Measurements from ENCODE around the gene FER.
"Not testable (repeated sequence)": the region's sequence is repeated elsewhere in the genome, so short reads cannot be mapped to it uniquely, and the experiment has no call there.

FER gene

DNA sequence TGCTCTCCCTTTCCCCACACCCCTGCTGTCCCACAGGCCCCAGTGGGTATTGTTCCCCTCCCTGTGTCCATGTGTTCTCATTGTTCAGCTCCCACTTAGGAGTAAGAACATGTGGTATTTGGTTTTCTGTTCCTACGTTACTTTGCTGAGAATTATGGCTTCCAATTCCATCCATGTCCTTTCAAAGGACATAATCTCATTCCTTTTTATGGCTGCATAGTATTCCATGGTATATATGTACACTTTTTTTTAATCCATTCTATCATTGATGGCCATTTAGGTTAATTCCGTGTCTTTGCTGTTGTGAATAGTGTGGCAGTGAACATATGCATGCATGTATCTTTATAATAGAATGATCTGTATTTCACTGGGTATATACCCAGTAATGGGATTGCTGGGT, 25.6 kb downstream of the FER start:
- Histone ChIP-seq H3K27ac (ENCODE audit: low read depth, low read length) (no peak overlapping the region), H3K4me3 (ENCODE audit: low read depth in 1 of 2, low read length in 2 of 2) (no peak overlapping the region), H3K4me1 (ENCODE audit: insufficient read depth, low read length) (peaks cover 10% of the 10 kb centered on the region), H3K9me3 (ENCODE audit: low read length) (no peaks in the 10 kb centered on the region), H3K9ac (ENCODE audit: low read length) (no peak overlapping the region), H3K27me3 (ENCODE audit: control insufficient read depth in 1 of 2, insufficient read depth in 2 of 2, low read length in 2 of 2) (no peaks in the 10 kb centered on the region), H3K36me3 (ENCODE audit: insufficient read depth, low read length) (no peaks in the 10 kb centered on the region)

DNA sequence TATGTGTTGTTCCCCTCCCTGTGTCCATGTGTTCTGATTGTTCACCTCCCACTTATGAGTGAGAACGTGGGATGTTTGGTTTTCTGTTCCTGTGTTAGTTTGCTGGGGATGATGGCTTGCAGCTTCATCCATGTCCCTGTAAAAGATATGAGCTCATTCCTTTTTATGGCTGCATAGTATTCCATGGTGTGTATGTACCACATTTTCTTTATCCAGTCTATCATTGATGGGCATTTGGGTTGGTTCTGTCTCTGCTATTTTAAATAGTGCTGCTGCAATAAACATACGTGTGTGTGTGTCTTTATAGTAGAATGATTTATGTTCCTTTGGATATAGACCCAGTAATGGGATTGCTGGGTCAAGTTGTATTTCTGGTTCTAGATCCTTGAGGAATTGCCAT, 26.4 kb downstream of the FER start:
- H3K9ac ChIP-seq (ENCODE audit: low read length); H3K9me3 ChIP-seq (ENCODE audit: low read length); H3K27ac ChIP-seq (ENCODE audit: low read depth, low read length): not testable (repeated sequence)

DNA sequence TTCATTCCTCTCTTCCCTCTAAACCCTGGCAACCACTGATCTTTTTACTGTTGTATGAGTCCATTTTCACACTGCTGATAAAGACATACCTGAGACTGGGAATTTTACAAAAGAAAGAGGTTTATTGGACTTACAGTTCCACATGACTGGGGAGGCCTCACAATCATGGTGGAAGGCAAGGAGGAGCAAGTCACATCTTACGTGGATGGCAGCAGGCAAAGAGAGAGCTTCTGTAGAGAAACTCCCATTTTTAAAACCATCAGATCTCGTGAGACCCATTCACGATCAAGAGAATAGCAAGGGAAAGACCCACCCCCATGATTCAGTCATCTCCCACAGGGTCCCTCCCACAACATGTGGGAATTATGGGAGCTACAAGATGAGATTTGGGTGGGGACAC, 29.9 kb downstream of the FER start:
- H3K27me3 ChIP-seq (ENCODE audit: control insufficient read depth in 1 of 2, insufficient read depth in 2 of 2, low read length in 2 of 2); H3K4me3 ChIP-seq (ENCODE audit: low read depth in 1 of 2, low read length in 2 of 2); H3K36me3 ChIP-seq (ENCODE audit: insufficient read depth, low read length); H3K27ac ChIP-seq (ENCODE audit: low read depth, low read length); H3K9me3 ChIP-seq (ENCODE audit: low read length); H3K4me1 ChIP-seq (ENCODE audit: insufficient read depth, low read length); H3K9ac ChIP-seq (ENCODE audit: low read length): not testable (repeated sequence)

More for the DNA sequence above, 26.4 kb downstream of the FER start:
- not testable (repeated sequence) for H3K36me3 ChIP-seq (ENCODE audit: insufficient read depth, low read length); H3K4me1 ChIP-seq (ENCODE audit: insufficient read depth, low read length); H3K27me3 ChIP-seq (ENCODE audit: control insufficient read depth in 1 of 2, insufficient read depth in 2 of 2, low read length in 2 of 2); H3K4me3 ChIP-seq (ENCODE audit: low read depth in 1 of 2, low read length in 2 of 2)

DNA sequence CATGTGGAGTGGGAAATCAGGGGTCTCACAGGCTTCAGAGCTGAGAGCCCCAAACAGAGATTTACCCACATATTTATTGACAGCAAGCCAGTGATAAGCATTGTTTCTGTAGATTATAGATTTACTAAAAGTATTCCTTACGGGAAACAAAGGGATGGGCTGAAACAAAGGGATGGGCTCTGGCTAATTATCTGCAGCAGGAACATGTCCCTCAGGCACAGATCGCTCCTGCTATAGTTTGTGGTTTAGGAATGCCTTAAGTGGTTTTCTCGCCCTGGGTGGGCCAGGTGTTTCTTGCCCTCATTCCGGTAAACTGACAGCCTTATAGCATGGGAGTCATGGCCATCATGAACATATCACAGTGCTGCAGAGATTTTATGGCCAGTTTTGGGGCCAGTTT, 36.9 kb downstream of the FER start:
- peaks cover 32% of the 10 kb centered on the region for H3K4me1 ChIP-seq (ENCODE audit: insufficient read depth, low read length)
- not testable (repeated sequence) for H3K9ac ChIP-seq (ENCODE audit: low read length); H3K9me3 ChIP-seq (ENCODE audit: low read length); H3K4me3 ChIP-seq (ENCODE audit: low read depth in 1 of 2, low read length in 2 of 2); H3K27ac ChIP-seq (ENCODE audit: low read depth, low read length); H3K27me3 ChIP-seq (ENCODE audit: control insufficient read depth in 1 of 2, insufficient read depth in 2 of 2, low read length in 2 of 2); H3K36me3 ChIP-seq (ENCODE audit: insufficient read depth, low read length)

DNA sequence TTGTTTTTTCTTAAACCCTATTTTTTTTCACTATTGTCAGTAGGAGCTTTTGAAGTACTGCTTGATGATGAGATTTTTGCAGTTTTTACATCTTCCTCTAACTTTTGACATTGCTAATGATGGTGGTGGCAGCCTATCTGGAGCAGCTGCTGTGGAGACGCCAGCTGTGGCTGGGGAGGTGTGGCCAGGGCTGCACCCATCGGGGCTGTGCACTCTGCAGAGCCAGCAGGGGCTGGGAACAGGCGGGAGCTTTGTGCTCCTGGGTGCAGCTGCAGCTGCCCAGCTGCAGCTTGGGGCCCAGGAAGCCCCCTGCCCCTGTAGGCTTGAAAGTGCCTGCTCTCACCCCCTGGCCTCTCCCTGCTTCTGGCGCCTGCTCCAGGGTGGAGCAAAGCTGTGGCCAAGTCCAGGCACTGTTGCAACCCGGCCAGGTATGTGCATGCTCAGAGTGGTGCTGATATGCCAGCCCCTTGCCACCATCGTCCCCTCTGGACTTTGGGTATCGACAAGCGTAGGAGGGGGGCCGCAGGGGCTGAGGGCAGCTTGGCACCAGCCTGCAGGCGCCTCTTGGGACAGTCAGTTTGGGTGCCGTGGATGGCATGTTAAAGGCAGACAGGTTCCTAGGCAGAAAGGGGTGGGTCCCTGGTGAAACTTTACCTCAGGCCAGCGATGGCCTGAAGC, 39.2 kb downstream of the FER start:
- Histone ChIP-seq H3K9ac (ENCODE audit: low read length) (no peak overlapping the region), H3K27ac (ENCODE audit: low read depth, low read length) (no peak overlapping the region), H3K9me3 (ENCODE audit: low read length) (no peaks in the 10 kb centered on the region), H3K4me3 (ENCODE audit: low read depth in 1 of 2, low read length in 2 of 2) (no peak overlapping the region), H3K4me1 (ENCODE audit: insufficient read depth, low read length) (peaks cover 29% of the 10 kb centered on the region), H3K27me3 (ENCODE audit: control insufficient read depth in 1 of 2, insufficient read depth in 2 of 2, low read length in 2 of 2) (no peaks in the 10 kb centered on the region), H3K36me3 (ENCODE audit: insufficient read depth, low read length) (no peaks in the 10 kb centered on the region)

DNA sequence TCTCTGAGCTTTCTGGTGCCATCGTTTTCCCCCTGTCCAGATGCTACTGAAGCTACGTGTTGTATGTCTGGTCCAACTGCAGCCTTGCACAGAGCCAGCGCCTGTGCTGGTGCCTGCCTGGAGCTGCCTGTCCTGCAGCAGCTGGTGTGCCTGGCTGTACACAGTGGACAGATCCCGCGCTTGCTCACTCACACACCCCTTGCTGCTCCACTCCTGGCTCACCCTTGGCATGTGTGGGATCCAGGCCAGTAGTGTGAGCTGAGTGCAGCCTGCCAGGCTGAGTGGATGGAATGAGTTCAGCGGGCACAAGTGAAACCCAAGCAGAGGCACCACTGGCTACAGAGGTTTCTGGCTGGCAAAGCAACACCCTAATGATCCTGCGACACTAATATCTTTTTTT, 40.4 kb downstream of the FER start:
- Histone ChIP-seq H3K36me3 (ENCODE audit: insufficient read depth, low read length) (no peaks in the 10 kb centered on the region), H3K9ac (ENCODE audit: low read length) (no peak overlapping the region), H3K27me3 (ENCODE audit: control insufficient read depth in 1 of 2, insufficient read depth in 2 of 2, low read length in 2 of 2) (no peaks in the 10 kb centered on the region), H3K27ac (ENCODE audit: low read depth, low read length) (no peak overlapping the region), H3K4me1 (ENCODE audit: insufficient read depth, low read length) (peaks cover 17% of the 10 kb centered on the region), H3K4me3 (ENCODE audit: low read depth in 1 of 2, low read length in 2 of 2) (no peak overlapping the region), H3K9me3 (ENCODE audit: low read length) (no peaks in the 10 kb centered on the region)

DNA sequence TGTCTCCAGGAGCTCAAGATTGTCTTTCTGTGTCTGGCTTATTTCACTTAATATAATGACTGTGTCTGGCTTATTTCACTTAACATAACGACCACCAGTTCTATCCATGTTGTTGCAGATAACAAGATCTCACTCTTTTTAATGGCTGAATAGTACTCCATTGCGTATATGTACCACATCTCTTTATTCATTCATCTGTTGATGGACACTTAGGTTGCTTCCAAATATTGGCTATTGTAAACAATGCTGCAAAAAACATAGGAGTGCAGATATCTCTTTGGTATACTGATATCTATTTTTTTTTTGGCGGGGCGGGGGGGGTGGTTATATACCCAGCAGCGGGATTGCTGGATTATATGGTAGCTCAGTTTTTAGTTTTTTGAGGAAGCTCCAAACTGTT, 45.5 kb downstream of the FER start:
- Histone ChIP-seq H3K27ac (ENCODE audit: low read depth, low read length) (no peak overlapping the region), H3K27me3 (ENCODE audit: control insufficient read depth in 1 of 2, insufficient read depth in 2 of 2, low read length in 2 of 2) (no peaks in the 10 kb centered on the region), H3K4me1 (ENCODE audit: insufficient read depth, low read length) (peaks cover 4% of the 10 kb centered on the region), H3K36me3 (ENCODE audit: insufficient read depth, low read length) (no peaks in the 10 kb centered on the region), H3K9ac (ENCODE audit: low read length) (no peak overlapping the region), H3K4me3 (ENCODE audit: low read depth in 1 of 2, low read length in 2 of 2) (no peak overlapping the region), H3K9me3 (ENCODE audit: low read length) (no peaks in the 10 kb centered on the region)

DNA sequence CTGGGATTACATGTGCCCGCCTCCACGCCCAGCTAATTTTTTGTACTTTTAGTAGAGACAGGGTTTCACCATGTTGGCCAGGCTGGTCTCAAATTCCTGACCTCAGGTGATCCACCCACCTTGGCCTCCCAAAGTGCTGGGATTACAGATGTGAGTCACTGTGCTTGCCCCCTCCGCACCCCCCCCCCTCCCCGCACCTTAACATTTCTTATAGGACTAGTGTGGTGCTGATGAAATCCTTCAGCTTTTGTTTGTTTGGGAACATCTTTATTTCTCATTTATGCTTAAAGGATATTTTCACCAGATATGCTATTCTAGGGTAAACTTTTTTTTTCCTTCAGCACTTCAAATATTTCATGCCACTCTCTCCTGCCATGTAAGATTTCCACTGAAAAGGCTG, 46.7 kb downstream of the FER start:
- not testable (repeated sequence) for H3K27ac ChIP-seq (ENCODE audit: low read depth, low read length); H3K4me1 ChIP-seq (ENCODE audit: insufficient read depth, low read length); H3K9me3 ChIP-seq (ENCODE audit: low read length); H3K36me3 ChIP-seq (ENCODE audit: insufficient read depth, low read length); H3K4me3 ChIP-seq (ENCODE audit: low read depth in 1 of 2, low read length in 2 of 2); H3K9ac ChIP-seq (ENCODE audit: low read length); H3K27me3 ChIP-seq (ENCODE audit: control insufficient read depth in 1 of 2, insufficient read depth in 2 of 2, low read length in 2 of 2)

DNA sequence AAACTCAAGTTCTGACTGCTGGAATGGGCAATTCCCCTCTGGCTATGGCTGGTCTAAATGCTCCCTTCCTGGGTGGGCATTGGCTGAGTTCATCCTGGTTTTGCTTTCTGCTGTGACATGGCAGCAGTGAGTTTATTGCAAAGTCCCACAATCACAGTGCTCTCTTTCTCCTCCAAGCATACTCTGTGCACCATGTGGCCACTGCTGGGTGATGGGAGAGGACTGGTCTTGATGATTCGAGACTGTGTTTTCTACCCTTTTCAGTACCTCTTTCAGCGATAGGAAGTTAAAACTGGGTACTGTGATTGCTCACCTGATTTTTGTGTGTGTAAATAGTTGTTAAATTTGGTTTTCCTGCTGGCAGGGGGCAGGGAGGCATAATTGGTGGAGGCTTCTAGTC, 49.7 kb downstream of the FER start:
- no peak overlapping the region for H3K9ac ChIP-seq (ENCODE audit: low read length)
- H3K4me1 ChIP-seq (ENCODE audit: insufficient read depth, low read length): no peaks in the 10 kb centered on the region
- no peaks in the 10 kb centered on the region for H3K27me3 ChIP-seq (ENCODE audit: control insufficient read depth in 1 of 2, insufficient read depth in 2 of 2, low read length in 2 of 2)
- H3K9me3 ChIP-seq (ENCODE audit: low read length): no peaks in the 10 kb centered on the region
- H3K4me3 ChIP-seq (ENCODE audit: low read depth in 1 of 2, low read length in 2 of 2): no peak overlapping the region
- no peak overlapping the region for H3K27ac ChIP-seq (ENCODE audit: low read depth, low read length)
- no peaks in the 10 kb centered on the region for H3K36me3 ChIP-seq (ENCODE audit: insufficient read depth, low read length)

DNA sequence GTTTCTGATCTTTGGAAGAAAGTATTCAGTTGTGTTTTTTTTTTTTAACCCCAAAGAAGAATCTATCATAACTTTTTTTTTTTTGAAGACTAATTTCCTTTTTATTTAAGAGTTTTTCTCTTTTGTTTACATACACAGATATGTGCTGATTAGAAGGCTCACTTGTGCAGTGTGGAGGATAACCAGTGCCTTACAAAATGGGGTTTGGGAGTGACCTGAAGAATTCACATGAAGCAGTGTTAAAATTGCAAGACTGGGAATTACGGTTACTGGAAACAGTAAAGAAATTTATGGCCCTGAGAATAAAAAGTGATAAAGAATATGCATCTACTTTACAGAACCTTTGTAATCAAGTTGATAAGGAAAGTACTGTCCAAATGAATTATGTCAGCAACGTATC, 50.3 kb downstream of the FER start:
- Histone ChIP-seq H3K4me3 (ENCODE audit: low read depth in 1 of 2, low read length in 2 of 2) (no peak overlapping the region), H3K27ac (ENCODE audit: low read depth, low read length) (no peak overlapping the region)

DNA sequence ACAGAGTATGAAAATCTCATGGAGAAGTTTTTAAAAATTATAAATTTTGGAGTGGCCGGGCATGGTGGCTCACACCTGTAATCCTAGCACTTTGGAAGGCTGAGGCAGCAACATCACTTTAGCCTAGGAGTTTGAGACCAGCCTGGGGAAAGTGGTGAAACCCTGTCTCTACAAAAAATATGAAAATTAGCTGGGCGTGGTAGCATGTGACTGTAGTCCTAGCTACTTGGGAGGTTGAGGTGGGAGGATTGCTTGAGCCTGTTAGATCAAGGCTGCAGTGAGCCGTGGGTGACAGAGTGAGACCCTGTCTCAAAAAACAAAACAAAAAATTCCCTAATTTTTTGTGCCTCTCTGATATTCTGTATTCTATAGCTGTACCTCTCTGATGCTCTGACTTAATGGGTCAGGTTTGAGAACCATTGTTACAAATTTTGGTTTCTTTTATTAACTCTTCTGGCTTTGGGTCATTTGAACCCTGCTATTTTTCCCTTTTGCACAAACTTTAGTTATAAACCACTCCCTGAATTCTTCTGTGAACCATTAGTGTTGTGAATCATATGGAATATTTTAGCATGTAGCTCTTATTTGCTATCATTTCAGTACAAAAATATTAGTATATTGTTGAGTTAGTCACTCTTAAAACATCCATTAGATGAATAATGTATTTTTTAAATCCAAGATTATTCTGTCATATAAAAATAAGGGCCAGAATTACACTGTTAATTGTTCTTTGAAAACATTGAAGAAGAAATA, 51.0 kb downstream of the FER start:
- Histone ChIP-seq H3K36me3 (ENCODE audit: insufficient read depth, low read length) (no peaks in the 10 kb centered on the region), H3K9me3 (ENCODE audit: low read length) (peaks cover 4% of the 10 kb centered on the region), H3K9ac (ENCODE audit: low read length) (no peak overlapping the region), H3K4me3 (ENCODE audit: low read depth in 1 of 2, low read length in 2 of 2) (no peak overlapping the region), H3K4me1 (ENCODE audit: insufficient read depth, low read length) (no peaks in the 10 kb centered on the region), H3K27ac (ENCODE audit: low read depth, low read length) (no peak overlapping the region), H3K27me3 (ENCODE audit: control insufficient read depth in 1 of 2, insufficient read depth in 2 of 2, low read length in 2 of 2) (no peaks in the 10 kb centered on the region)

More for the DNA sequence above, 50.3 kb downstream of the FER start:
- Histone ChIP-seq H3K36me3 (ENCODE audit: insufficient read depth, low read length) (no peaks in the 10 kb centered on the region), H3K9ac (ENCODE audit: low read length) (no peak overlapping the region), H3K4me1 (ENCODE audit: insufficient read depth, low read length) (no peaks in the 10 kb centered on the region), H3K27me3 (ENCODE audit: control insufficient read depth in 1 of 2, insufficient read depth in 2 of 2, low read length in 2 of 2) (no peaks in the 10 kb centered on the region), H3K9me3 (ENCODE audit: low read length) (no peaks in the 10 kb centered on the region)

DNA sequence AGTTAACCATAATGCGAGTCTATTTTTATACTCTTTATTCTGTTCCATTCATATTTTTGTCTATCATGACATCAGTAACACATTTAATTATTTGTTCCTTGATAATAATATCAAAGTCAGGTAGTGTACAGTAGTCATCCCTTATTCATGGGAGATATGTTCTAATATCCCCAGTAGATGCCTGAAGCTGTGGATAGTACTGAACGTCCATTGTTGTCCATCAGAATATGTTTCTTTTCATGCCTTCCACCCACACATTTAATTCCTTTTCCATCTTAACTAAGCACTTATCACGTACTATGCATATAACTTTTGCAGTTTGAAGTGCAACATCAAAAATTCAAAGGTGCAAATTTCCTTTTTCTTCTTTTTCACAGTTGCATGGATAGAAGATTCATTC, 53.6 kb downstream of the FER start:
- no peak overlapping the region for H3K9ac ChIP-seq (ENCODE audit: low read length)
- H3K27me3 ChIP-seq (ENCODE audit: control insufficient read depth in 1 of 2, insufficient read depth in 2 of 2, low read length in 2 of 2): no peaks in the 10 kb centered on the region
- no peaks in the 10 kb centered on the region for H3K4me1 ChIP-seq (ENCODE audit: insufficient read depth, low read length)
- no peaks in the 10 kb centered on the region for H3K36me3 ChIP-seq (ENCODE audit: insufficient read depth, low read length)
- peaks cover 5% of the 10 kb centered on the region for H3K9me3 ChIP-seq (ENCODE audit: low read length)
- H3K27ac ChIP-seq (ENCODE audit: low read depth, low read length): no peak overlapping the region
- H3K4me3 ChIP-seq (ENCODE audit: low read depth in 1 of 2, low read length in 2 of 2): no peak overlapping the region

Data from muscle layer of colon (tissue), 2 donors.